HepG2 (cell line): ENCODE data around the gene POLR2M. TPM values are rescaled to one million over a fixed set of nuclear protein-coding genes. Genes with fewer than 3 reads are reported as not detected.

ENCODE experiments used
- JUND ChIP-seq: sonication (generic); formaldehyde crosslinking; IDR thresholded peaks from 2 replicates; pipeline ENCODE4 v1.8.0; 2022; ENCODE audit warnings: mild to moderate bottlenecking, missing genetic modification reagents
- MBD4 ChIP-seq: IDR thresholded peaks from 2 replicates; pipeline ENCODE4 v1.6.1; 2012; ENCODE audit warnings: low read length, inconsistent platforms, borderline replicate concordance
- RBM39 ChIP-seq: fragments of 200-400 bp; formaldehyde crosslinking; IDR thresholded peaks from one replicate; pipeline ENCODE4 v1.6.1; 2018; ENCODE audit warnings: antibody characterized with exemption, mild to moderate bottlenecking, low read depth, low read length; ENCODE audit not compliant: poor library complexity, severe bottlenecking
- RXRA ChIP-seq: sonication (generic); formaldehyde crosslinking; IDR thresholded peaks from 2 replicates; pipeline ENCODE4 v1.5.1; 2020; ENCODE audit warnings: missing genetic modification reagents
- SP4 ChIP-seq: sonication (generic); formaldehyde crosslinking; IDR thresholded peaks from 2 replicates; pipeline ENCODE4 v1.8.1; 2023; ENCODE audit warnings: mild to moderate bottlenecking, missing genetic modification reagents
- YEATS2 ChIP-seq: sonication (generic); formaldehyde crosslinking; IDR thresholded peaks from 2 replicates; pipeline ENCODE4 v1.4.0; 2020; ENCODE audit warnings: missing genetic modification reagents, borderline replicate concordance
- ZNF292 ChIP-seq: sonication (generic); formaldehyde crosslinking; IDR thresholded peaks from 2 replicates; pipeline ENCODE4 v1.8.1; 2022; ENCODE audit warnings: mild to moderate bottlenecking, low read depth, missing genetic modification reagents, borderline replicate concordance
- ZNF296 ChIP-seq: sonication (generic); formaldehyde crosslinking; conservative IDR thresholded peaks from 2 replicates; pipeline ENCODE4 v1.5.0; 2020; ENCODE audit warnings: mild to moderate bottlenecking, missing genetic modification reagents
- ZNF557 ChIP-seq: sonication (generic); formaldehyde crosslinking; IDR thresholded peaks from 2 replicates; pipeline ENCODE4 v1.4.0; 2020; ENCODE audit warnings: missing genetic modification reagents
- ZNF577 ChIP-seq: sonication (generic); formaldehyde crosslinking; IDR thresholded peaks from 2 replicates; pipeline ENCODE4 v1.4.0; 2020; ENCODE audit warnings: mild to moderate bottlenecking, low read depth, missing genetic modification reagents, borderline replicate concordance
- ZNF678 ChIP-seq: sonication (generic); formaldehyde crosslinking; IDR thresholded peaks from 2 replicates; pipeline ENCODE4 v1.4.0; 2020; ENCODE audit warnings: mild to moderate bottlenecking, missing genetic modification reagents
- polyA plus RNA-seq, 8 experiments: library from polyadenylated mRNA; depleted of rRNA in 3 of 8; stranded (reverse) in 7 of 8; unstranded in 1 of 8; fragments of >200 nt; fragmentation: Illumina TruSeq in 4 of 8; extraction: Trizol in 4 of 8; gene quantifications; 2 replicates each; pipeline versions ENCODE4 v1.2.1 to v1.2.3, GENCODE V29; 2011 to 2016; ENCODE audit warnings: low read depth in 4 of 8, missing spikeins in 1 of 8, mixed read lengths in 1 of 8; ENCODE audit not compliant: insufficient read depth in 1 of 8
- total RNA-seq, 5 experiments: library from RNA; depleted of rRNA; stranded (reverse); fragments of >200 nt; fragmentation: Illumina TruSeq; extraction: Trizol; gene quantifications; 2 replicates each; pipeline ENCODE4 v1.2.3, GENCODE V29; 2016; ENCODE audit warnings: low read depth in 1 of 5
- TF ChIP-seq, protein P1 (sequence below): sonication (generic); formaldehyde crosslinking; IDR thresholded peaks from 2 replicates; pipeline ENCODE4 v1.9.0; 2021; ENCODE audit warnings: mild to moderate bottlenecking, missing genetic modification reagents
- TF ChIP-seq, protein P2 (sequence below): sonication (generic); formaldehyde crosslinking; IDR thresholded peaks from 2 replicates; pipeline ENCODE4 v1.4.0; 2020; ENCODE audit warnings: missing genetic modification reagents
- TF ChIP-seq, protein P3 (sequence below): IDR thresholded peaks from 2 replicates; pipeline ENCODE4 v1.6.1; 2016; ENCODE audit warnings: missing compliant biosample characterization, missing genetic modification reagents, borderline replicate concordance
- TF ChIP-seq, protein P4 (sequence below): sonication (generic); formaldehyde crosslinking; IDR thresholded peaks from 2 replicates; pipeline ENCODE4 v1.5.0; 2020; ENCODE audit warnings: mild to moderate bottlenecking, missing genetic modification reagents

The POLR2M gene
- total and polyA plus RNA-seq, 2 of the 13 experiments (the other 11 are each of a cell fraction or from before 2014, with no cell fraction given): 25.9 to 48.5 TPM

DNA sequence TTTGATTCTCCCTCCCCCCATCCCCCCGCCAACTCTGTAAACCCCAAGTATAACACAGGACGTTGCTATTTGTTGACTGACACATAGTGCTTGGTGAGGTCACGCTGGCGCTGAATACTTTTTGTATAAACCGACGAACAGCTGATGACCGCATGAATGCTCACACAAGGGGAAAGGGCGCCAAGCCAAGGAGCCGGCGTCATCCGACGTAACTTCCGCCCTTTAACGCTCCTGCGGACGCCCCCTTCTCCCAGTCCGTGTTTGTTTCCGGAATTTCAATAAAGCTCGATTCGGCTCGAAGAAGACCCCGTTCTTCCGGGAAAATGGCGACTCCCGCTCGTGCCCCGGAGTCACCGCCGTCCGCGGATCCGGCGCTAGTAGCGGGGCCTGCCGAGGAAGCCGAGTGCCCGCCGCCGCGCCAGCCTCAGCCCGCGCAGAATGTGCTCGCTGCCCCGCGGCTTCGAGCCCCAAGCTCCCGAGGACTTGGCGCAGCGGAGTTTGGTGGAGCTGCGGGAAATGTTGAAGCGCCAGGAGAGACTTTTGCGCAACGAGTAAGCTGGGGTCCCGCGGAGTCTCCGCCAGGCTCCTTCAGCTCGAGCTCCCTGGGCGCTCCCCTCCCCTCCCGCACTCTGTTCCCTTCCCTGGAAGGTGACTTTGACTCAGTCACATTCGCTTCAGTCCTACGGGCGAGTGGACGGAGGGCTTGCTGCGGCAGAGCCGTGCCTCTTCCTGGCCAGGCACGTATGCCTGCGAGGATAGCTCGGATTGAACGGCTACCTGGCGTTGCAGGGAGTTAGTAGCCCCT is at the start of gene POLR2M (continued):
- TF ChIP-seq, protein P1, sequence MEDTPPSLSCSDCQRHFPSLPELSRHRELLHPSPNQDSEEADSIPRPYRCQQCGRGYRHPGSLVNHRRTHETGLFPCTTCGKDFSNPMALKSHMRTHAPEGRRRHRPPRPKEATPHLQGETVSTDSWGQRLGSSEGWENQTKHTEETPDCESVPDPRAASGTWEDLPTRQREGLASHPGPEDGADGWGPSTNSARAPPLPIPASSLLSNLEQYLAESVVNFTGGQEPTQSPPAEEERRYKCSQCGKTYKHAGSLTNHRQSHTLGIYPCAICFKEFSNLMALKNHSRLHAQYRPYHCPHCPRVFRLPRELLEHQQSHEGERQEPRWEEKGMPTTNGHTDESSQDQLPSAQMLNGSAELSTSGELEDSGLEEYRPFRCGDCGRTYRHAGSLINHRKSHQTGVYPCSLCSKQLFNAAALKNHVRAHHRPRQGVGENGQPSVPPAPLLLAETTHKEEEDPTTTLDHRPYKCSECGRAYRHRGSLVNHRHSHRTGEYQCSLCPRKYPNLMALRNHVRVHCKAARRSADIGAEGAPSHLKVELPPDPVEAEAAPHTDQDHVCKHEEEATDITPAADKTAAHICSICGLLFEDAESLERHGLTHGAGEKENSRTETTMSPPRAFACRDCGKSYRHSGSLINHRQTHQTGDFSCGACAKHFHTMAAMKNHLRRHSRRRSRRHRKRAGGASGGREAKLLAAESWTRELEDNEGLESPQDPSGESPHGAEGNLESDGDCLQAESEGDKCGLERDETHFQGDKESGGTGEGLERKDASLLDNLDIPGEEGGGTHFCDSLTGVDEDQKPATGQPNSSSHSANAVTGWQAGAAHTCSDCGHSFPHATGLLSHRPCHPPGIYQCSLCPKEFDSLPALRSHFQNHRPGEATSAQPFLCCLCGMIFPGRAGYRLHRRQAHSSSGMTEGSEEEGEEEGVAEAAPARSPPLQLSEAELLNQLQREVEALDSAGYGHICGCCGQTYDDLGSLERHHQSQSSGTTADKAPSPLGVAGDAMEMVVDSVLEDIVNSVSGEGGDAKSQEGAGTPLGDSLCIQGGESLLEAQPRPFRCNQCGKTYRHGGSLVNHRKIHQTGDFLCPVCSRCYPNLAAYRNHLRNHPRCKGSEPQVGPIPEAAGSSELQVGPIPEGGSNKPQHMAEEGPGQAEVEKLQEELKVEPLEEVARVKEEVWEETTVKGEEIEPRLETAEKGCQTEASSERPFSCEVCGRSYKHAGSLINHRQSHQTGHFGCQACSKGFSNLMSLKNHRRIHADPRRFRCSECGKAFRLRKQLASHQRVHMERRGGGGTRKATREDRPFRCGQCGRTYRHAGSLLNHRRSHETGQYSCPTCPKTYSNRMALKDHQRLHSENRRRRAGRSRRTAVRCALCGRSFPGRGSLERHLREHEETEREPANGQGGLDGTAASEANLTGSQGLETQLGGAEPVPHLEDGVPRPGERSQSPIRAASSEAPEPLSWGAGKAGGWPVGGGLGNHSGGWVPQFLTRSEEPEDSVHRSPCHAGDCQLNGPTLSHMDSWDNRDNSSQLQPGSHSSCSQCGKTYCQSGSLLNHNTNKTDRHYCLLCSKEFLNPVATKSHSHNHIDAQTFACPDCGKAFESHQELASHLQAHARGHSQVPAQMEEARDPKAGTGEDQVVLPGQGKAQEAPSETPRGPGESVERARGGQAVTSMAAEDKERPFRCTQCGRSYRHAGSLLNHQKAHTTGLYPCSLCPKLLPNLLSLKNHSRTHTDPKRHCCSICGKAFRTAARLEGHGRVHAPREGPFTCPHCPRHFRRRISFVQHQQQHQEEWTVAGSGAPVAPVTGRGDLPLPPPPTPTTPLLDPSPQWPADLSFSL: no peak
- TF ChIP-seq ZNF292 (CRISPR knock-in tag) (no peak), MBD4 (no peak), ZNF577 (0 out of 2 replicates have a peak, but pooled peaks have one; percentile 61), JUND (CRISPR knock-in tag) (0 out of 2 replicates have a peak, but pooled peaks have one; percentile 25), ZNF678 (no peak; the same call in 1 of the 2 replicates), RBM39 (peak; percentile 65), RXRA (peak; percentile 72), ZNF557 (CRISPR knock-in tag) (0 out of 2 replicates have a peak, but pooled peaks have one; percentile 9), SP4 (CRISPR knock-in tag) (peak; percentile 45), YEATS2 (CRISPR knock-in tag) (peak; percentile 90), ZNF296 (CRISPR knock-in tag) (no peak)
- TF ChIP-seq, protein P2, sequence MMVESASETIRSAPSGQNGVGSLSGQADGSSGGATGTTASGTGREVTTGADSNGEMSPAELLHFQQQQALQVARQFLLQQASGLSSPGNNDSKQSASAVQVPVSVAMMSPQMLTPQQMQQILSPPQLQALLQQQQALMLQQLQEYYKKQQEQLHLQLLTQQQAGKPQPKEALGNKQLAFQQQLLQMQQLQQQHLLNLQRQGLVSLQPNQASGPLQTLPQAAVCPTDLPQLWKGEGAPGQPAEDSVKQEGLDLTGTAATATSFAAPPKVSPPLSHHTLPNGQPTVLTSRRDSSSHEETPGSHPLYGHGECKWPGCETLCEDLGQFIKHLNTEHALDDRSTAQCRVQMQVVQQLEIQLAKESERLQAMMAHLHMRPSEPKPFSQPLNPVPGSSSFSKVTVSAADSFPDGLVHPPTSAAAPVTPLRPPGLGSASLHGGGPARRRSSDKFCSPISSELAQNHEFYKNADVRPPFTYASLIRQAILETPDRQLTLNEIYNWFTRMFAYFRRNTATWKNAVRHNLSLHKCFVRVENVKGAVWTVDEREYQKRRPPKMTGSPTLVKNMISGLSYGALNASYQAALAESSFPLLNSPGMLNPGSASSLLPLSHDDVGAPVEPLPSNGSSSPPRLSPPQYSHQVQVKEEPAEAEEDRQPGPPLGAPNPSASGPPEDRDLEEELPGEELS (CRISPR knock-in tag): no peak; the same call in 1 of the 2 replicates
- TF ChIP-seq, protein P3, sequence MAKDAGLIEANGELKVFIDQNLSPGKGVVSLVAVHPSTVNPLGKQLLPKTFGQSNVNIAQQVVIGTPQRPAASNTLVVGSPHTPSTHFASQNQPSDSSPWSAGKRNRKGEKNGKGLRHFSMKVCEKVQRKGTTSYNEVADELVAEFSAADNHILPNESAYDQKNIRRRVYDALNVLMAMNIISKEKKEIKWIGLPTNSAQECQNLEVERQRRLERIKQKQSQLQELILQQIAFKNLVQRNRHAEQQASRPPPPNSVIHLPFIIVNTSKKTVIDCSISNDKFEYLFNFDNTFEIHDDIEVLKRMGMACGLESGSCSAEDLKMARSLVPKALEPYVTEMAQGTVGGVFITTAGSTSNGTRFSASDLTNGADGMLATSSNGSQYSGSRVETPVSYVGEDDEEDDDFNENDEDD (CRISPR knock-in tag): peak; percentile 93
- TF ChIP-seq, protein P4, sequence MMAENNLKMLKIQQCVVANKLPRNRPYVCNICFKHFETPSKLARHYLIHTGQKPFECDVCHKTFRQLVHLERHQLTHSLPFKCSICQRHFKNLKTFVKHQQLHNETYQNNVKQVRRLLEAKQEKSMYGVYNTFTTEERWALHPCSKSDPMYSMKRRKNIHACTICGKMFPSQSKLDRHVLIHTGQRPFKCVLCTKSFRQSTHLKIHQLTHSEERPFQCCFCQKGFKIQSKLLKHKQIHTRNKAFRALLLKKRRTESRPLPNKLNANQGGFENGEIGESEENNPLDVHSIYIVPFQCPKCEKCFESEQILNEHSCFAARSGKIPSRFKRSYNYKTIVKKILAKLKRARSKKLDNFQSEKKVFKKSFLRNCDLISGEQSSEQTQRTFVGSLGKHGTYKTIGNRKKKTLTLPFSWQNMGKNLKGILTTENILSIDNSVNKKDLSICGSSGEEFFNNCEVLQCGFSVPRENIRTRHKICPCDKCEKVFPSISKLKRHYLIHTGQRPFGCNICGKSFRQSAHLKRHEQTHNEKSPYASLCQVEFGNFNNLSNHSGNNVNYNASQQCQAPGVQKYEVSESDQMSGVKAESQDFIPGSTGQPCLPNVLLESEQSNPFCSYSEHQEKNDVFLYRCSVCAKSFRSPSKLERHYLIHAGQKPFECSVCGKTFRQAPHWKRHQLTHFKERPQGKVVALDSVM (CRISPR knock-in tag): no peak
